Pancreas (tissue), 10 donors: Measurements from ENCODE around the gene EMC8. TPM values are rescaled to one million over a fixed set of nuclear protein-coding genes. Genes with fewer than 3 reads are reported as not detected.
A peak's percentile ranks its signal among the peaks of the same experiment; 100 is the strongest.

Experiments used
- ATAC-seq, 4 donors: fragments of 200-7000 bp; cut with Tn5 transposase; one replicate each; pipeline versions ENCODE4 v1.8.0 to v1.9.1; 2020; ENCODE audit warnings: mild to moderate bottlenecking in 4 of 4, moderate library complexity in 4 of 4
- DNase-seq, 6 donors: peaks; one replicate each; pipeline ENCODE4 v3.0.0-alpha.2; 2020
- FAIRE-seq: peaks from 2 replicates; lab custom pipeline; 2012; peaks lifted over from hg19 to GRCh38; lab: Jason Lieb, UNC
- H3K27ac ChIP-seq, 4 donors: fragments of 200-600 bp; sonication (generic); 1 replicate in 3 of 4; 2 replicates in 1 of 4; pipeline versions ENCODE4 v1.5.0 to v1.8.0; 2020
- H3K27me3 ChIP-seq, 4 donors: fragments of 200-600 bp; one replicate each; pipeline ENCODE4 v1.8.0; 2021
- H3K36me3 ChIP-seq, 3 donors: fragments of 200-600 bp; sonication (generic) in 1 of 3; one replicate each; pipeline versions ENCODE4 v1.5.0 to v1.8.0; 2020 to 2021
- H3K4me1 ChIP-seq, 3 donors: fragments of 200-600 bp; one replicate each; pipeline ENCODE4 v1.8.0; 2021
- H3K4me3 ChIP-seq, 4 donors: fragments of 200-600 bp; sonication (generic) in 2 of 4; one replicate each; pipeline versions ENCODE4 v1.5.0 to v1.8.0; 2020 to 2021
- H3K9me3 ChIP-seq, 4 donors: fragments of 200-600 bp; one replicate each; pipeline ENCODE4 v1.8.0; 2021
- WGBS, 2 donors: extraction: QIAGEN DNeasy Blood & Tissue Kit; methylation state at CpG; one replicate each; pipeline ENCODE4 v1.1.7; 2013; 5-methylcytosine and 5-hydroxymethylcytosine counted together
- intact Hi-C, 3 donors: fragments of 100-400 bp; cut with DNase I; formaldehyde crosslinking; loops; one replicate each; pipeline versions ENCODE4 v1.11.1 to v1.14.2; 2022
- polyA plus RNA-seq, 2 donors: library from polyadenylated mRNA; stranded (reverse); fragments of 200-250 nt; gene quantifications; one replicate each; pipeline ENCODE4 v1.2.3, GENCODE V29; 2013
- total RNA-seq, 6 donors: library from RNA; stranded (reverse); fragmentation: NEBNext Ultra II Directional in 4 of 6; extraction: Animal tissue kit (Norgen Biotek cat#: 25700) in 4 of 6; gene quantifications; one replicate each; pipeline versions ENCODE4 v1.2.1 to v1.2.4, GENCODE V29; 2021 to 2023
- TF ChIP-seq, protein P1 (sequence below), 4 donors: fragments of 200-600 bp; sonication (generic) in 3 of 4; IDR thresholded peaks; one replicate each; pipeline versions ENCODE4 v1.5.0 to v1.8.0; 2021; ENCODE audit warnings: antibody characterized with exemption in 4 of 4
- donor health status: healthy with polysubstance abuse.
- donor health status: DM: no; HTN: no; CAD: no; lungs with moderate emphysema.
- donor health status: DM: no; HTN: no; CAD: no.
- donor health status: control.
- donor health status: control.
- donor health status: Bipolar disorder and iron deficiency.
- donor health status: DM: yes; HTN: yes; CAD: no.
- donor health status: DM: no; HTN: no; CAD: no.
- donor health status: DM: no; HTN: no; CAD: no.
- donor health status: DM: yes; HTN: yes; CAD: no.

Gene EMC8
- total and polyA plus RNA-seq, 8 donors: 6.8 to 14.2 (median 9.8) TPM

- 92 to 96% methylated on average over 12 of the region's 12 CpGs for WGBS, 2 donors
- H3K9me3 ChIP-seq: no peaks in the 10 kb centered on the region
- H3K4me3 ChIP-seq: no peak overlapping the region
- TF ChIP-seq, protein P1, sequence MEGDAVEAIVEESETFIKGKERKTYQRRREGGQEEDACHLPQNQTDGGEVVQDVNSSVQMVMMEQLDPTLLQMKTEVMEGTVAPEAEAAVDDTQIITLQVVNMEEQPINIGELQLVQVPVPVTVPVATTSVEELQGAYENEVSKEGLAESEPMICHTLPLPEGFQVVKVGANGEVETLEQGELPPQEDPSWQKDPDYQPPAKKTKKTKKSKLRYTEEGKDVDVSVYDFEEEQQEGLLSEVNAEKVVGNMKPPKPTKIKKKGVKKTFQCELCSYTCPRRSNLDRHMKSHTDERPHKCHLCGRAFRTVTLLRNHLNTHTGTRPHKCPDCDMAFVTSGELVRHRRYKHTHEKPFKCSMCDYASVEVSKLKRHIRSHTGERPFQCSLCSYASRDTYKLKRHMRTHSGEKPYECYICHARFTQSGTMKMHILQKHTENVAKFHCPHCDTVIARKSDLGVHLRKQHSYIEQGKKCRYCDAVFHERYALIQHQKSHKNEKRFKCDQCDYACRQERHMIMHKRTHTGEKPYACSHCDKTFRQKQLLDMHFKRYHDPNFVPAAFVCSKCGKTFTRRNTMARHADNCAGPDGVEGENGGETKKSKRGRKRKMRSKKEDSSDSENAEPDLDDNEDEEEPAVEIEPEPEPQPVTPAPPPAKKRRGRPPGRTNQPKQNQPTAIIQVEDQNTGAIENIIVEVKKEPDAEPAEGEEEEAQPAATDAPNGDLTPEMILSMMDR (IDR thresholded peaks at IDR 0.05): no peak
- H3K36me3 ChIP-seq: no peaks in the 10 kb centered on the region
- no peaks in the 10 kb centered on the region for H3K4me1 ChIP-seq
- DNase-seq: peak in 1 of 6 donors; percentile 39
- no peak for ATAC-seq
- no peak overlapping the region for H3K27ac ChIP-seq
- no peak for FAIRE-seq
- H3K27me3 ChIP-seq: peaks cover 0 to 4% (median 0%) of the 10 kb centered on the region in 4 donors
- intact Hi-C loops: loop anchor here (2.0 to 10.0 kb wide), 4 partner anchors 163 to 695 kb away; no protein-coding TSS in a partner anchor
These were observed 22.8 kb upstream of the EMC8 start for GRCh38 chr16:85822145-85822544.

- no peaks in the 10 kb centered on the region for H3K4me1 ChIP-seq
- no peaks in the 10 kb centered on the region for H3K9me3 ChIP-seq
- no peak overlapping the region for H3K4me3 ChIP-seq
- ATAC-seq (peak; percentile 86 to 97 (median 96)), FAIRE-seq (no peak), DNase-seq (peak; percentile 71 to 93 (median 84))
- H3K36me3 ChIP-seq: no peaks in the 10 kb centered on the region
- peaks cover 0 to 4% (median 0%) of the 10 kb centered on the region in 4 donors for H3K27me3 ChIP-seq
- H3K27ac ChIP-seq: no peak overlapping the region
- TF ChIP-seq, protein P1 (IDR thresholded peaks at IDR 0.05): peak; percentile 94 to 96 (median 94)
- intact Hi-C loops: loop anchor here (2.0 to 10.0 kb wide), 4 partner anchors 163 to 696 kb away; no protein-coding TSS in a partner anchor
- WGBS, 2 donors: 9% methylated on average over 27 of the region's 27 CpGs
These were observed 22.2 kb upstream of the EMC8 start for GRCh38 chr16:85821390-85822135.

DNA sequence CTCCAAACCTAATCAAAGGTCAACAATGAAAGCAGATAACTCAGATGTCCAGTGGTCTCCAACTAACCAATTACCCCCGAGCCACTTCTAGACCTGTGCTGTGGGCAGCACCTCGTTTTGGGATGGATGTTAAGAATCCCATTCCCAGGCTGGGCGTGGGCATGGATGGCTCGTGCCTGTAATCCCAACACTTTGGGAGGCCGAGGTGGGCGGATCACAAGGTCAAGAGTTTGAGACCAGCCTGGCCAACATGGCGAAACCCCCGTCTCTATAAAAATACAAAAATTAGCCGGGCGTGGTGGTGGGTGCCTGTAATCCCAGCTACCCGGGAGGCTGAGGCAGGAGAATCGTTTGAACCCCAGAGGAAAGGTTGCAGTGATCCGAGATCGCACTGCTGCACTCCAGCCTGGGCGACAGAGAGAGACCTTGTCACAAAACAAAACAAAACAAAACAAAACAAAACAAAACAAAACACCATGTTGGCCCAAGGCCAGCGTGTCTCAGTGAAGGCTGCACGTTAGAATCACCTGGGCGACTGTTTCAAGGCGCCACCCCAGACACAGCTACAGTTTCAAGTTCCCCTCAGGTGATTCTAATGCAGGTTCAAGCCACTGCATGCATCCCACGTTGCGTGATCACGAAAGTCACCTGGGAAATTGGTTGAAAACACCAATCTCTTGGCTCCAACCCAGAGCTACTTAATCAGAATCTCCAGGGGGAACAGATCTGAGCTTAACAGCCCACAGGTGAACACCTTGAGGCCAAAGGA is 21.4 kb upstream of the EMC8 start:
- TF ChIP-seq, protein P1 (IDR thresholded peaks at IDR 0.05): no peak
- WGBS, 2 donors: 47 to 54% methylated on average over 22 of the region's 22 CpGs
- Histone ChIP-seq H3K4me3 (no peak overlapping the region), H3K4me1 (no peaks in the 10 kb centered on the region), H3K27me3 (peaks cover 0 to 4% (median 0%) of the 10 kb centered on the region in 4 donors), H3K9me3 (no peaks in the 10 kb centered on the region), H3K36me3 (no peaks in the 10 kb centered on the region), H3K27ac (no peak overlapping the region)
- peak in 2 of 4 donors; percentile 11 to 15 for ATAC-seq
- intact Hi-C loops: loop anchor here (5.0 to 10.0 kb wide), 3 partner anchors 164 to 697 kb away; no protein-coding TSS in a partner anchor
- FAIRE-seq: no peak
- no peak for DNase-seq

GRCh38 chr16:85819771-85820170 is 20.4 kb upstream of the EMC8 start:
- no peaks in the 10 kb centered on the region for H3K4me1 ChIP-seq
- intact Hi-C loops: loop anchor here (5.0 to 10.0 kb wide), 3 partner anchors 165 to 698 kb away; no protein-coding TSS in a partner anchor
- FAIRE-seq: no peak
- peak in 3 of 6 donors; percentile 40 to 67 (median 60) for DNase-seq
- 25 to 41% methylated on average over 6 of the region's 6 CpGs for WGBS, 2 donors
- ATAC-seq: peak in 3 of 4 donors; percentile 31 to 51 (median 33)
- no peaks in the 10 kb centered on the region for H3K36me3 ChIP-seq
- peaks cover 0 to 4% (median 0%) of the 10 kb centered on the region in 4 donors for H3K27me3 ChIP-seq
- H3K9me3 ChIP-seq: no peaks in the 10 kb centered on the region
- TF ChIP-seq, protein P1 (IDR thresholded peaks at IDR 0.05): no peak
- H3K27ac ChIP-seq: no peak overlapping the region
- no peak overlapping the region for H3K4me3 ChIP-seq
